ENCODE measurements around the gene KDF1.

DNA sequence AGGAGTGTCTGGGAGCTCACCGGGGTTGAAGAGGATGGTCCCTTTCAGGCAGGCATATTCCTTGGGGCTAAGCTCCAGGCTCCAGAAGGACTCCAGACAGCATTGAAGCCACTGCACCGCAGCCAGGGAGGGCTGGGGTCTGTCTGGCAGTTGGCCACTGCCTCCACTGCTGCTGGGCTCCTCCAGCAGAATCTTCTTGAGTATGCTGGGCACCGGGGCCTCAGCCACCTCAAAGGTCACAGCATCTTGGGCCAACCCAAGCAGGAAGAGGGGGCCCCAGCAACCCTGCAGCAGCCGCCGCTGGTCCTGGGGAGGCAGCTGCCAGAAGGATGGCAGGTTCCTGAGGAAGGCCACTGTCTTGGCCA, 46.9 kb downstream of the KDF1 start:
- TF ChIP-seq, protein P1, sequence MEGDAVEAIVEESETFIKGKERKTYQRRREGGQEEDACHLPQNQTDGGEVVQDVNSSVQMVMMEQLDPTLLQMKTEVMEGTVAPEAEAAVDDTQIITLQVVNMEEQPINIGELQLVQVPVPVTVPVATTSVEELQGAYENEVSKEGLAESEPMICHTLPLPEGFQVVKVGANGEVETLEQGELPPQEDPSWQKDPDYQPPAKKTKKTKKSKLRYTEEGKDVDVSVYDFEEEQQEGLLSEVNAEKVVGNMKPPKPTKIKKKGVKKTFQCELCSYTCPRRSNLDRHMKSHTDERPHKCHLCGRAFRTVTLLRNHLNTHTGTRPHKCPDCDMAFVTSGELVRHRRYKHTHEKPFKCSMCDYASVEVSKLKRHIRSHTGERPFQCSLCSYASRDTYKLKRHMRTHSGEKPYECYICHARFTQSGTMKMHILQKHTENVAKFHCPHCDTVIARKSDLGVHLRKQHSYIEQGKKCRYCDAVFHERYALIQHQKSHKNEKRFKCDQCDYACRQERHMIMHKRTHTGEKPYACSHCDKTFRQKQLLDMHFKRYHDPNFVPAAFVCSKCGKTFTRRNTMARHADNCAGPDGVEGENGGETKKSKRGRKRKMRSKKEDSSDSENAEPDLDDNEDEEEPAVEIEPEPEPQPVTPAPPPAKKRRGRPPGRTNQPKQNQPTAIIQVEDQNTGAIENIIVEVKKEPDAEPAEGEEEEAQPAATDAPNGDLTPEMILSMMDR (IDR thresholded peaks at IDR 0.05) = no peak
- TF ChIP-seq POLR2A (IDR thresholded peaks at IDR 0.05) = no peak

All from right lobe of liver (tissue), 4 donors.